Spleen (tissue), 7 donors: ENCODE results near the gene SETBP1.

Experiments
- CTCF ChIP-seq, 11 experiments: fragments of 200-600 bp in 7 of 11; fragments of 450-650 bp in 4 of 11; sonication (generic) in 4 of 11; IDR thresholded peaks in 8 of 11; conservative IDR thresholded peaks in 3 of 11; 1 replicate in 7 of 11; 2 replicates in 4 of 11; pipeline versions ENCODE4 v1.4.0 to v1.8.0; 2016 to 2021; ENCODE audit warnings: antibody characterized with exemption in 11 of 11, inconsistent platforms in 4 of 11, mild to moderate bottlenecking in 1 of 11
- POLR2A ChIP-seq, 3 donors: fragments of 450-650 bp; IDR thresholded peaks; one replicate each; pipeline ENCODE4 v1.5.1; 2017; ENCODE audit warnings: antibody characterized with exemption in 3 of 3, mild to moderate bottlenecking in 1 of 3
- donor health status: DM: no; HTN: no; CAD: no; lungs with moderate emphysema.
- donor health status: DM: no; HTN: no; CAD: no.
- donor health status: DM: no; HTN: no; CAD: no.

GRCh38 chr18:44697315-44697714 lies 16.6 kb downstream of the SETBP1 start:
- TF ChIP-seq CTCF (IDR thresholded peaks at IDR 0.05 in 8 of 11, conservative IDR thresholded peaks at IDR 0.05 in 3 of 11) (no peak), POLR2A (IDR thresholded peaks at IDR 0.05) (no peak)
